H9 (cell line): Measurements from ENCODE around the gene MCCC1. TPM values are rescaled to one million over a fixed set of nuclear protein-coding genes. Genes with fewer than 3 reads are reported as not detected.

Experiments used
- DNase-seq: peaks from one replicate; pipeline ENCODE4 v3.0.0-alpha.2; 2017
- H2AFZ ChIP-seq: one replicate; pipeline ENCODE4 v1.6.1; 2013; ENCODE audit warnings: mild to moderate bottlenecking, low read length, control low read depth, moderate library complexity
- H2AK5ac ChIP-seq: 2 replicates; pipeline ENCODE4 v1.6.1; 2013; ENCODE audit warnings: low read length, control low read depth, mixed read lengths; ENCODE audit not compliant: insufficient read length
- H2BK120ac ChIP-seq: one replicate; pipeline ENCODE4 v1.6.1; 2013; ENCODE audit warnings: low read depth, mild to moderate bottlenecking, low read length, control low read depth, inconsistent platforms; ENCODE audit not compliant: poor library complexity, severe bottlenecking
- H2BK12ac ChIP-seq: 2 replicates; pipeline ENCODE4 v1.6.1; 2013; ENCODE audit warnings: low read length, control low read depth, mixed read lengths, low read depth; ENCODE audit not compliant: insufficient read length
- H2BK15ac ChIP-seq: 2 replicates; pipeline ENCODE4 v1.6.1; 2013; ENCODE audit warnings: low read depth, low read length, control low read depth
- H2BK20ac ChIP-seq: one replicate; pipeline ENCODE4 v1.6.1; 2013; ENCODE audit warnings: low read depth, mild to moderate bottlenecking, low read length, control low read depth, inconsistent platforms; ENCODE audit not compliant: poor library complexity, severe bottlenecking
- H2BK5ac ChIP-seq: 2 replicates; pipeline ENCODE4 v1.6.1; 2013; ENCODE audit warnings: low read length, control low read depth, mixed read lengths; ENCODE audit not compliant: insufficient read length
- H3K14ac ChIP-seq: 2 replicates; pipeline ENCODE4 v1.6.1; 2013; ENCODE audit warnings: low read length, control low read depth; ENCODE audit not compliant: insufficient read depth
- H3K18ac ChIP-seq: 2 replicates; pipeline ENCODE4 v1.6.1; 2013; ENCODE audit warnings: low read depth, mild to moderate bottlenecking, mixed read lengths, low read length, control low read depth; ENCODE audit not compliant: insufficient read length
- H3K23ac ChIP-seq: 2 replicates; pipeline ENCODE4 v1.6.1; 2013; ENCODE audit warnings: low read length, control low read depth, mixed read lengths, low read depth; ENCODE audit not compliant: insufficient read length
- H3K23me2 ChIP-seq: 2 replicates; pipeline ENCODE4 v1.6.1; 2013; ENCODE audit warnings: low read depth, mild to moderate bottlenecking, mixed read lengths, low read length, control low read depth; ENCODE audit not compliant: insufficient read length, poor library complexity, severe bottlenecking
- H3K27ac ChIP-seq: 2 replicates; pipeline ENCODE4 v1.5.1; 2013; ENCODE audit warnings: low read length, control low read depth, mixed read lengths, low read depth; ENCODE audit not compliant: insufficient read length
- H3K27me3 ChIP-seq: 2 replicates; pipeline ENCODE4 v1.6.1; 2013; ENCODE audit warnings: low read length, control low read depth, inconsistent platforms; ENCODE audit not compliant: insufficient read depth
- H3K4ac ChIP-seq: 2 replicates; pipeline ENCODE4 v1.6.1; 2013; ENCODE audit warnings: low read depth, mild to moderate bottlenecking, control low read depth, inconsistent platforms, low read length, moderate library complexity
- H3K4me1 ChIP-seq: 2 replicates; pipeline ENCODE4 v1.6.1; 2013; ENCODE audit warnings: low read length, control low read depth, inconsistent platforms; ENCODE audit not compliant: insufficient read depth
- H3K4me2 ChIP-seq: 2 replicates; pipeline ENCODE4 v1.6.1; 2013; ENCODE audit warnings: low read length, control low read depth, mixed read lengths; ENCODE audit not compliant: insufficient read length, insufficient read depth
- H3K56ac ChIP-seq: 2 replicates; pipeline ENCODE4 v1.6.1; 2013; ENCODE audit warnings: low read depth, mild to moderate bottlenecking, mixed read lengths, low read length, control low read depth; ENCODE audit not compliant: insufficient read length
- H3K79me1 ChIP-seq: 2 replicates; pipeline ENCODE4 v1.6.1; 2013; ENCODE audit warnings: low read depth, mild to moderate bottlenecking, moderate library complexity, low read length, control low read depth, inconsistent platforms; ENCODE audit not compliant: insufficient read depth, poor library complexity, severe bottlenecking
- H3K79me2 ChIP-seq: 2 replicates; pipeline ENCODE4 v1.6.1; 2013; ENCODE audit warnings: low read length, control low read depth, inconsistent platforms; ENCODE audit not compliant: insufficient read depth
- H3K9ac ChIP-seq: 2 replicates; pipeline ENCODE4 v1.6.1; 2013; ENCODE audit warnings: low read length, control low read depth, mixed read lengths; ENCODE audit not compliant: insufficient read length; ENCODE audit errors: extremely low read depth
- H3K9me3 ChIP-seq: one replicate; pipeline ENCODE4 v1.6.1; 2013; ENCODE audit warnings: low read depth, low read length, inconsistent platforms; ENCODE audit not compliant: control insufficient read depth
- H3T11ph ChIP-seq: one replicate; pipeline ENCODE4 v1.6.1; 2013; ENCODE audit warnings: mild to moderate bottlenecking, low read length, control low read depth, inconsistent platforms
- H4K20me1 ChIP-seq: one replicate; pipeline ENCODE4 v1.6.1; 2013; ENCODE audit not compliant: control insufficient read depth, insufficient read length, insufficient read depth
- H4K5ac ChIP-seq: 2 replicates; pipeline ENCODE4 v1.6.1; 2013; ENCODE audit warnings: low read depth, mild to moderate bottlenecking, mixed read lengths, low read length, control low read depth; ENCODE audit not compliant: insufficient read length
- H4K8ac ChIP-seq: replicated peaks from 2 replicates; pipeline ENCODE4 v1.6.1; 2013; ENCODE audit warnings: low read length, control low read depth, mixed read lengths, low read depth; ENCODE audit not compliant: insufficient read length
- H4K91ac ChIP-seq: 2 replicates; pipeline ENCODE4 v1.6.1; 2013; ENCODE audit warnings: low read depth, mild to moderate bottlenecking, moderate library complexity, mixed read lengths, low read length, control low read depth; ENCODE audit not compliant: insufficient read length
- H3K27ac Mint-ChIP-seq, 3 experiments: 2 replicates in 2 of 3; 3 replicates in 1 of 3; pipeline ENCODE4 v1.8.0; 2020 to 2021; ENCODE audit warnings: mixed read lengths in 3 of 3, mild to moderate bottlenecking in 1 of 3, moderate library complexity in 1 of 3
- H3K27me3 Mint-ChIP-seq: 2 replicates; pipeline ENCODE4 v1.8.0; 2021; ENCODE audit warnings: low read depth, mild to moderate bottlenecking, moderate library complexity, mixed read lengths
- H3K36me3 Mint-ChIP-seq, 3 experiments: 2 replicates in 2 of 3; 3 replicates in 1 of 3; pipeline ENCODE4 v1.8.0; 2020 to 2021; ENCODE audit warnings: low read depth in 3 of 3, mixed read lengths in 3 of 3; ENCODE audit not compliant: insufficient read depth in 1 of 3
- H3K4me1 Mint-ChIP-seq, 2 experiments: 2 replicates each; pipeline ENCODE4 v1.8.0; 2020; ENCODE audit warnings: mixed read lengths in 2 of 2
- H3K4me3 Mint-ChIP-seq, 2 experiments: 2 replicates in 1 of 2; 3 replicates in 1 of 2; pipeline ENCODE4 v1.8.0; 2020 to 2021; ENCODE audit warnings: mild to moderate bottlenecking in 2 of 2, mixed read lengths in 2 of 2, moderate library complexity in 1 of 2
- H3K9me3 Mint-ChIP-seq, 2 experiments: 2 replicates in 1 of 2; 3 replicates in 1 of 2; pipeline ENCODE4 v1.8.0; 2020; ENCODE audit warnings: mild to moderate bottlenecking in 2 of 2, mixed read lengths in 2 of 2, moderate library complexity in 1 of 2
- WGBS: extraction: QIAGEN DNeasy Blood & Tissue Kit; methylation state at CpG from one replicate; pipeline ENCODE4 v1.1.7; 2013; ENCODE audit warnings: missing lambda C conversion rate, low lambda C conversion rate, mixed read lengths; ENCODE audit not compliant: insufficient read length; ENCODE audit errors: extremely low coverage; 5-methylcytosine and 5-hydroxymethylcytosine counted together
- total RNA-seq: library from RNA; stranded (reverse); gene quantifications from 2 replicates; pipeline ENCODE4 v1.2.1, GENCODE V29; 2021
- TF ChIP-seq, protein P1 (sequence below): fragments of 200-600 bp; sonication (generic); conservative IDR thresholded peaks from 3 replicates; pipeline ENCODE4 v1.8.0; 2021; ENCODE audit warnings: antibody characterized with exemption, mild to moderate bottlenecking

The MCCC1 gene
- total RNA-seq, 1 experiment from 2014 or later = 18.3 TPM

DNA sequence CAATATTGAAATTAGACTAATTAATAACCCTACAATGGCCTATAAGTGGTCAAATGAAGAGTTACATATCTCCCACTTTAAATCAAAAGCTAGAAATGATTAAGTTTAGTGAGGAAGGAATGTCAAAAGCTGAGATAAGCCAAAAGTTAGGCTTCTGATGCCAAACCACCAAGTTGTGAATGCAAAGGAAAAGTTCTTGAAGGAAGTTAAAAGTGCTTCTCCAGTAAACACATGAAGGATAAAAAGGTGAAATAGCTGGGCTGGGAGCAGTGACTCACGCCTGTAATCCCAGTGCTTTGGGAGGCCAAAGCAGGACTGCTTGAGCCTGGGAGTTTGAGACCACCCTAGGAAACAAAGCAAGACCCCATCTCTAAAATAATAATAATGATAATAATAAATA, 72.0 kb downstream of the MCCC1 start:
- Histone ChIP-seq H2BK15ac (no peak overlapping the region), H2AFZ (no peak overlapping the region), H3K79me2 (no peaks in the 10 kb centered on the region), H3K9ac (no peak overlapping the region), H3K4me2 (no peak overlapping the region), H2BK12ac (no peak overlapping the region), H4K20me1 (no peaks in the 10 kb centered on the region), H3K23me2 (no peaks in the 10 kb centered on the region), H2BK5ac (no peak overlapping the region), H3K18ac (no peak overlapping the region), H3K4me1 (no peaks in the 10 kb centered on the region), H4K91ac (no peak overlapping the region), H3K14ac (no peak overlapping the region), H3K4ac (no peak overlapping the region), H3K27me3 (no peaks in the 10 kb centered on the region), H3T11ph (no peak overlapping the region), H3K23ac (no peak overlapping the region), H3K56ac (no peak overlapping the region), H4K8ac (no peak overlapping the region), H2AK5ac (no peak overlapping the region), H4K5ac (no peak overlapping the region), H2BK120ac (no peak overlapping the region), H3K79me1 (no peaks in the 10 kb centered on the region), H3K9me3 (no peaks in the 10 kb centered on the region), H2BK20ac (no peak overlapping the region), H3K27ac (no peak overlapping the region)
- no peak overlapping the region for H3K27ac Mint-ChIP-seq
- H3K4me3 Mint-ChIP-seq = no peak overlapping the region
- H3K36me3 Mint-ChIP-seq = peaks cover 21 to 34% (median 31%) of the 10 kb centered on the region in 3 experiments
- no peak for DNase-seq
- H3K27me3 Mint-ChIP-seq = no peaks in the 10 kb centered on the region
- no peaks in the 10 kb centered on the region for H3K4me1 Mint-ChIP-seq
- WGBS = no CpG with 5 or more reads among the region's 1 CpG
- peaks cover 0 to 3% of the 10 kb centered on the region in 2 experiments; a peak in 1 of 5 replicates for H3K9me3 Mint-ChIP-seq
- TF ChIP-seq, protein P1, sequence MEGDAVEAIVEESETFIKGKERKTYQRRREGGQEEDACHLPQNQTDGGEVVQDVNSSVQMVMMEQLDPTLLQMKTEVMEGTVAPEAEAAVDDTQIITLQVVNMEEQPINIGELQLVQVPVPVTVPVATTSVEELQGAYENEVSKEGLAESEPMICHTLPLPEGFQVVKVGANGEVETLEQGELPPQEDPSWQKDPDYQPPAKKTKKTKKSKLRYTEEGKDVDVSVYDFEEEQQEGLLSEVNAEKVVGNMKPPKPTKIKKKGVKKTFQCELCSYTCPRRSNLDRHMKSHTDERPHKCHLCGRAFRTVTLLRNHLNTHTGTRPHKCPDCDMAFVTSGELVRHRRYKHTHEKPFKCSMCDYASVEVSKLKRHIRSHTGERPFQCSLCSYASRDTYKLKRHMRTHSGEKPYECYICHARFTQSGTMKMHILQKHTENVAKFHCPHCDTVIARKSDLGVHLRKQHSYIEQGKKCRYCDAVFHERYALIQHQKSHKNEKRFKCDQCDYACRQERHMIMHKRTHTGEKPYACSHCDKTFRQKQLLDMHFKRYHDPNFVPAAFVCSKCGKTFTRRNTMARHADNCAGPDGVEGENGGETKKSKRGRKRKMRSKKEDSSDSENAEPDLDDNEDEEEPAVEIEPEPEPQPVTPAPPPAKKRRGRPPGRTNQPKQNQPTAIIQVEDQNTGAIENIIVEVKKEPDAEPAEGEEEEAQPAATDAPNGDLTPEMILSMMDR = no peak
